HG03432 (cell line): Measurements from ENCODE around the gene PANK1.

Experiments
- ATAC-seq: cut with Tn5 transposase; IDR thresholded peaks from one replicate; pipeline ENCODE4 v1.9.1; 2021; ENCODE audit warnings: mild to moderate bottlenecking, moderate library complexity; ENCODE audit not compliant: unreplicated experiment

PANK1 gene

GRCh38 chr10:89540420-89540949 is 104.6 kb downstream of the PANK1 start:
- no peak for ATAC-seq

GRCh38 chr10:89537364-89537763 is 107.7 kb downstream of the PANK1 start:
- no peak for ATAC-seq

- ATAC-seq: no peak
Measured at GRCh38 chr10:89536013-89536354, 109.1 kb downstream of the PANK1 start.

GRCh38 chr10:89535171-89536012 is 109.7 kb downstream of the PANK1 start, which contains the start of gene SLC16A12:
Gene SLC16A12 (minus strand): TSS chr10:89535594. CDS start chr10:89462578, 73,016 bp downstream.
- no peak for ATAC-seq

GRCh38 chr10:89534826-89535166 is 110.2 kb downstream of the PANK1 start:
- ATAC-seq: no peak
